Esophagus muscularis mucosa (tissue), 4 donors: ENCODE data around the gene B3GLCT.

Experiments used
- CTCF ChIP-seq, 3 experiments: fragments of 200-600 bp in 2 of 3; fragments of 450-650 bp in 1 of 3; sonication (generic) in 2 of 3; IDR thresholded peaks; one replicate each; pipeline ENCODE4 v1.5.1; 2017 to 2019; ENCODE audit warnings: antibody characterized with exemption in 3 of 3, mild to moderate bottlenecking in 2 of 3, moderate library complexity in 1 of 3
- EP300 ChIP-seq: sonication (generic); formaldehyde crosslinking; IDR thresholded peaks from one replicate; pipeline ENCODE4 v1.6.1; 2017; ENCODE audit warnings: antibody characterized with exemption
- POLR2A ChIP-seq: fragments of 450-650 bp; IDR thresholded peaks from one replicate; pipeline ENCODE4 v1.6.1; 2017; ENCODE audit warnings: antibody characterized with exemption, moderate library complexity, mild to moderate bottlenecking, low read depth
- POLR2AphosphoS5 ChIP-seq, 2 donors: sonication (generic); formaldehyde crosslinking; IDR thresholded peaks; one replicate each; pipeline ENCODE4 v1.6.1; 2017; ENCODE audit warnings: antibody characterized with exemption in 2 of 2

GRCh38 chr13:31195616-31196015, 4.2 kb upstream of the B3GLCT start:
- TF ChIP-seq POLR2AphosphoS5 (IDR thresholded peaks at IDR 0.05): no peak
- TF ChIP-seq EP300: no peak
- no peak for TF ChIP-seq CTCF (IDR thresholded peaks at IDR 0.05)
- no peak for TF ChIP-seq POLR2A
